BJ (cell line): ENCODE measurements around the gene IGIP. TPM values are rescaled to one million over a fixed set of nuclear protein-coding genes. Genes with fewer than 3 reads are reported as not detected.

Experiments used
- CTCF ChIA-PET: fragments of 350-600 bp; formaldehyde crosslinking; extraction: SDS; loops from one replicate; lab custom pipeline; 2021; ENCODE audit warnings: antibody characterized with exemption, inconsistent platforms; lab: Yijun Ruan, JAX
- POLR2A ChIA-PET: fragments of 300-600 bp; sonication (Branson Sonifier 250); formaldehyde crosslinking; extraction: SDS; loops from one replicate; lab custom pipeline; 2021; ENCODE audit warnings: antibody characterized with exemption; lab: Charles Lee
- DNase-seq: peaks from one replicate; pipeline ENCODE4 v3.0.0-alpha.2; 2011; ENCODE audit warnings: low read depth
- H3K27me3 ChIP-seq: 2 replicates; pipeline ENCODE4 v1.6.0; 2011; ENCODE audit warnings: low read length; ENCODE audit not compliant: control insufficient read depth, insufficient read depth
- H3K36me3 ChIP-seq: 2 replicates; pipeline ENCODE4 v1.5.1; 2011; ENCODE audit warnings: low read length; ENCODE audit not compliant: control insufficient read depth, insufficient read depth
- H3K4me3 ChIP-seq: 2 replicates; pipeline ENCODE4 v1.5.1; 2011; ENCODE audit warnings: low read depth, mild to moderate bottlenecking, control low read depth, low read length
- CTCF ChIP-seq: IDR thresholded peaks from 2 replicates; pipeline ENCODE4 v1.5.1; 2011; ENCODE audit warnings: low read depth, mild to moderate bottlenecking, control low read depth, inconsistent platforms, low read length, moderate library complexity; ENCODE audit not compliant: insufficient read depth
- polyA plus RNA-seq: library from polyadenylated mRNA; depleted of rRNA; stranded (reverse); fragments of >200 nt; gene quantifications from 2 replicates; pipeline ENCODE4 v1.2.3, GENCODE V29; 2011

The IGIP gene
- polyA plus RNA-seq, 1 experiment: 1.5 TPM

GRCh38 chr5:140159014-140159927 is 33.5 kb downstream of the IGIP start:
- Histone ChIP-seq H3K4me3 (no peak overlapping the region), H3K27me3 (no peaks in the 10 kb centered on the region), H3K36me3 (no peaks in the 10 kb centered on the region)
- ChIA-PET CTCF (interaction anchor here (1.3 to 13.0 kb wide), 5 partner anchors 9 to 190 kb away, joined by 3 to 106 read pairs (median 5); no protein-coding TSS in a partner anchor), POLR2A (no interaction called here)
- DNase-seq: no peak
- no peak for TF ChIP-seq CTCF

GRCh38 chr5:140162275-140162674 is 36.5 kb downstream of the IGIP start:
- CTCF ChIA-PET: interaction anchor here (0.6 to 1.7 kb wide), 3 partner anchors 18 to 93 kb away, joined by 3 to 6 read pairs (median 3); no protein-coding TSS in a partner anchor
- TF ChIP-seq CTCF: no peak
- POLR2A ChIA-PET: no interaction called here
- Histone ChIP-seq H3K36me3 (no peaks in the 10 kb centered on the region), H3K4me3 (no peak overlapping the region), H3K27me3 (no peaks in the 10 kb centered on the region)
- no peak for DNase-seq

- Histone ChIP-seq H3K36me3 (no peaks in the 10 kb centered on the region), H3K27me3 (no peaks in the 10 kb centered on the region), H3K4me3 (no peak overlapping the region)
- ChIA-PET POLR2A (no interaction called here), CTCF (interaction anchor here (1.2 to 1.7 kb wide), 2 partner anchors 18 to 88 kb away, joined by 3 to 6 read pairs; no protein-coding TSS in a partner anchor)
- no peak for TF ChIP-seq CTCF
- no peak for DNase-seq
These were observed 37.0 kb downstream of the IGIP start for GRCh38 chr5:140162781-140163180.

GRCh38 chr5:140165101-140165922 is 39.6 kb downstream of the IGIP start:
- Histone ChIP-seq H3K36me3 (no peaks in the 10 kb centered on the region), H3K4me3 (no peak overlapping the region), H3K27me3 (no peaks in the 10 kb centered on the region)
- ChIA-PET POLR2A (no interaction called here), CTCF (interaction anchor here (0.6 to 1.8 kb wide), 5 partner anchors 12 to 390 kb away, joined by 3 to 5 read pairs (median 4); no protein-coding TSS in a partner anchor)
- no peak for DNase-seq
- TF ChIP-seq CTCF: no peak

- TF ChIP-seq CTCF: no peak
- DNase-seq: no peak
- ChIA-PET CTCF (interaction anchor here (0.7 to 1.8 kb wide), 4 partner anchors 13 to 93 kb away, joined by 4 to 5 read pairs (median 4); no protein-coding TSS in a partner anchor), POLR2A (no interaction called here)
- H3K4me3 ChIP-seq: no peak overlapping the region
- no peaks in the 10 kb centered on the region for H3K27me3 ChIP-seq
- no peaks in the 10 kb centered on the region for H3K36me3 ChIP-seq
These were observed 40.2 kb downstream of the IGIP start for GRCh38 chr5:140165923-140166270.
